Brain microvascular endothelial cell (primary cell): ENCODE results near the gene SLC34A2.

ENCODE experiments used
- DNase-seq: peaks from one replicate; pipeline ENCODE4 v3.0.0-alpha.2; 2020
- H3K27ac ChIP-seq: fragments of 250-450 bp; sonication (Bioruptor Pico); 2 replicates; pipeline ENCODE4 v1.5.1; 2020; ENCODE audit warnings: mild to moderate bottlenecking, moderate library complexity
- H3K27me3 ChIP-seq: fragments of 250-450 bp; sonication (Bioruptor Pico); replicated peaks from 2 replicates; pipeline ENCODE4 v1.5.1; 2020; ENCODE audit warnings: mild to moderate bottlenecking
- H3K36me3 ChIP-seq: fragments of 250-450 bp; sonication (Bioruptor Pico); replicated peaks from 2 replicates; pipeline ENCODE4 v1.5.1; 2020; ENCODE audit warnings: mild to moderate bottlenecking
- H3K4me3 ChIP-seq: 2 replicates; pipeline ENCODE4 v1.5.1; 2011; ENCODE audit warnings: low read depth, mild to moderate bottlenecking, control low read depth, low read length, moderate library complexity
- CTCF ChIP-seq: IDR thresholded peaks from 2 replicates; pipeline ENCODE4 v1.5.1; 2011; ENCODE audit warnings: low read depth, mild to moderate bottlenecking, moderate library complexity, low read length, control low read depth, inconsistent platforms; ENCODE audit errors: missing control alignments
- in situ Hi-C: cut with HindIII; loops from 2 replicates; pipeline ENCODE4 v1.10.0; 2017; ENCODE audit warnings: low sequenced_read_pairs, low pct_ligation_motif_present

The SLC34A2 gene

GRCh38 chr4:25635501-25635900, 20.1 kb upstream of the SLC34A2 start:
- in situ Hi-C loops, result no loop called here
- Histone ChIP-seq H3K27me3 (no peaks in the 10 kb centered on the region), H3K27ac (no peak overlapping the region), H3K36me3 (no peaks in the 10 kb centered on the region), H3K4me3 (no peak overlapping the region)
- no peak for DNase-seq
- TF ChIP-seq CTCF, result no peak

- TF ChIP-seq CTCF, result no peak
- Histone ChIP-seq H3K36me3 (no peaks in the 10 kb centered on the region), H3K4me3 (no peak overlapping the region), H3K27me3 (no peaks in the 10 kb centered on the region), H3K27ac (no peak overlapping the region)
- in situ Hi-C loops, result no loop called here
- no peak for DNase-seq
Observed at GRCh38 chr4:25637581-25638220, 17.9 kb upstream of the SLC34A2 start.

- in situ Hi-C loops, result no loop called here
- no peak for TF ChIP-seq CTCF
Observed at GRCh38 chr4:25638221-25638601, 17.4 kb upstream of the SLC34A2 start.

GRCh38 chr4:25638806-25639205, 16.8 kb upstream of the SLC34A2 start:
- H3K27ac ChIP-seq, result no peak overlapping the region
- in situ Hi-C loops, result no loop called here
- no peak for TF ChIP-seq CTCF
- no peak for DNase-seq
- no peak overlapping the region for H3K4me3 ChIP-seq
- no peaks in the 10 kb centered on the region for H3K27me3 ChIP-seq
- no peaks in the 10 kb centered on the region for H3K36me3 ChIP-seq

More at GRCh38 chr4:25638221-25638601, 17.4 kb upstream of the SLC34A2 start:
- Histone ChIP-seq H3K27ac (no peak overlapping the region), H3K27me3 (no peaks in the 10 kb centered on the region), H3K36me3 (no peaks in the 10 kb centered on the region), H3K4me3 (no peak overlapping the region)
- no peak for DNase-seq

- H3K36me3 ChIP-seq, result no peaks in the 10 kb centered on the region
- no peak overlapping the region for H3K27ac ChIP-seq
- peaks cover 7% of the 10 kb centered on the region for H3K27me3 ChIP-seq
- TF ChIP-seq CTCF, result no peak
- no peak for DNase-seq
- in situ Hi-C loops, result no loop called here
- no peak overlapping the region for H3K4me3 ChIP-seq
Observed at GRCh38 chr4:25650311-25650710, 5.3 kb upstream of the SLC34A2 start.

GRCh38 chr4:25651682-25652081, 4.0 kb upstream of the SLC34A2 start:
- Histone ChIP-seq H3K27me3 (peaks cover 16% of the 10 kb centered on the region), H3K27ac (no peak overlapping the region), H3K36me3 (no peaks in the 10 kb centered on the region), H3K4me3 (no peak overlapping the region)
- in situ Hi-C loops, result no loop called here
- no peak for DNase-seq
- TF ChIP-seq CTCF, result no peak
